GM19351 (cell line): ENCODE data around the gene TTC39C.

Source experiments
- ATAC-seq: cut with Tn5 transposase; IDR thresholded peaks from one replicate; pipeline ENCODE4 v1.9.1; 2021; ENCODE audit warnings: mild to moderate bottlenecking, moderate library complexity; ENCODE audit not compliant: unreplicated experiment

Gene TTC39C

GRCh38 chr18:23990474-23991410, 23.8 kb upstream of the TTC39C start:
- ATAC-seq: no peak

GRCh38 chr18:23992089-23992940, 22.2 kb upstream of the TTC39C start:
- ATAC-seq: peak; percentile 41

GRCh38 chr18:23992941-23993280, 21.6 kb upstream of the TTC39C start:
- no peak for ATAC-seq

- ATAC-seq: peak; percentile 41
These were observed 20.1 kb upstream of the TTC39C start for GRCh38 chr18:23994361-23994902.

- ATAC-seq: peak; percentile 37
These were observed 19.4 kb upstream of the TTC39C start for GRCh38 chr18:23995180-23995579.

GRCh38 chr18:23998018-23998417, 16.5 kb upstream of the TTC39C start:
- ATAC-seq: no peak

- ATAC-seq: no peak
These were observed 15.7 kb upstream of the TTC39C start for GRCh38 chr18:23998820-23999219.

- peak; percentile 52 for ATAC-seq
These were observed 13.7 kb upstream of the TTC39C start for GRCh38 chr18:24000613-24001490.

GRCh38 chr18:24002479-24002878, 12.1 kb upstream of the TTC39C start:
- ATAC-seq: no peak

GRCh38 chr18:24003288-24003687, 11.3 kb upstream of the TTC39C start:
- ATAC-seq: no peak

GRCh38 chr18:24003903-24004640, 10.5 kb upstream of the TTC39C start:
- ATAC-seq: no peak

- ATAC-seq: no peak
These were observed 7.7 kb upstream of the TTC39C start for GRCh38 chr18:24006712-24007313.

- ATAC-seq: no peak
These were observed 5.3 kb upstream of the TTC39C start for GRCh38 chr18:24009246-24009645.

- ATAC-seq: peak; percentile 65
These were observed 4.8 kb upstream of the TTC39C start for GRCh38 chr18:24009651-24010333.

- ATAC-seq: no peak
These were observed 3.9 kb upstream of the TTC39C start for GRCh38 chr18:24010673-24011072.

GRCh38 chr18:24011123-24011917, 3.2 kb upstream of the TTC39C start:
- ATAC-seq: no peak

- no peak for ATAC-seq
These were observed 1.5 kb upstream of the TTC39C start for GRCh38 chr18:24013051-24013450.

GRCh38 chr18:24014986-24015638, 558 bp downstream of the TTC39C start:
- ATAC-seq: no peak
